ENCODE data around the gene PRICKLE2.

Gene PRICKLE2

DNA sequence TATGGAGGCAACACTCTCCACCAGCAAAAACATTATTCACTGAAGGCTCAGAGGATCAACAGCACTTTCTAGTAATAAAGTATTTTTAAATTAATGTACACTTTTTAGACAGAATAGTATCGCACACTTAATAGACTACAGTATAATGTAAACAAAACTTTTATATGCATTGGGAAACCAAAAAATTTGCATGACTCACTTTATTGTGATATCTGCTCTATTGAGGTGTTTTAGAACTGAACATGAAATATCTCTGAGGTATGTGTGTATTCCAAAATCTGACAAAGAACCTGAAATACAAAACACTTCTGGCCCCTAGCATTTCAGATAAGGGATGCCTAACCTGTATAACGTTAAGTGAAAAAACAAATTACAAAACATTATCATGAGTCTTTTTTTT lies 99.7 kb downstream of the PRICKLE2 start:
- no peak for DNase-seq

DNA sequence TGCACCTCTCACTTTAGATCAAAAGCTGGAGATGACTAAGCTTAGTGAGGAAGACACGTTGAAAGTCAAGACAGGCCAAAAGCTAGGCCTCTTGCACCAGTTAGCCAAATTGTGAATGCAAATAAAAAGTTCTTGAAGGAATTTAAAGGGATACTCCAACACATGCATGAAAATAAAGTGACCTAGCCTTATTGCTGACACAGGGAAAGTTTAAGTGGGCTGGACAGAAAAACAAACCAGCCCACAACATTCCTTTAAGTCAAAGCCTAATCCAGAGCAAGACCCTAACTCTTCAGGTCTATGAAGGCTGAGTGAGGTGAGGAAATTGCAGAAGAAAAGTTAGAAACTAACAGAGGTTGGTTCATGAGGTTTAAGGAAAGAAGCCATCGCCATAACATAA lies 101.3 kb downstream of the PRICKLE2 start:
- DNase-seq = no peak

DNA sequence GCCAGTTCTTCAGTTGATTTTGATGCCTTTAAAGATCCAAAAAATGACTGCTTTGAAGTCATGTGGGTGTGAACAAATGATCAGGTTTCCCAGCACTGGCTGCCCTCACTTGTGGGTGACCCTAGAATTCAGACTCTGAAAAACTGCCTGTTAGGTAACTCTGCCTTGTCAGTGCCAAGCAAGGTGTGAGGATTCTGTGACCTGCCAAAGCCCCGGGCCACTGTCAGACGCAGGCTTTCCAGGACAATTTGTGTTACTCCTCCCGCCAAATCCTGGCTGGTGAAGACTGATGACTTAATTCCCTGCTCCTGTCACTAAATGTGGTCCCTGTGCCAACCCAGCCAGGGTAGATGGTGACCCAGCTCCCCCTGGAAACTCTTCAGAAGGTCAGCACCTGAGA lies 102.8 kb downstream of the PRICKLE2 start:
- DNase-seq = no peak

DNA sequence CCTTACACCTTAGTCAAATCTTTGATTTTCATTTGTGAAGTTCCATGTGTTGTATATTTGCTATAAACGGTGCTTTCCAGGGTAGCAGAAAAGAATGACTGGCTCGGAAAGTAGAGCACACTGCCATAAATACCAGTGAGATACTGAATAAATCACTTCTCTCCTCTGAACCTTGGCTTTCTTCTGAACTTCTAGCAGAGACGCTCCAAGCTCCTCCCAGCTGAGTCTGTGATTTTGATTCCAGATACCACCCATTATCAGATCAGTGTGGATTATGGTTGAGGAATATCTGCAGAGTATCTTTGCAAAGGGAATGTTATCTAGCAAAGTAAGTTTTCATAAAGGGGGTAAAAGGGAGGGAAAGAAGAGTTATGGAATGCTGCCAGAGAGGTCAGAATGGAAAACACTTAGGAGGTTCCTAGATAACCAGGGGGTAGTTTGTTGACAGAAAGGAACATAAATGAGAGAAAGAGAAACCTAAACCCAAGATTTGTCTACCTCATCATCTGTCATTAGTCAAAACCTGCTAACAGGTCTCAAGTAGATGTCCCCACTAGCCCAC lies 103.4 kb downstream of the PRICKLE2 start:
- no peak for DNase-seq

DNA sequence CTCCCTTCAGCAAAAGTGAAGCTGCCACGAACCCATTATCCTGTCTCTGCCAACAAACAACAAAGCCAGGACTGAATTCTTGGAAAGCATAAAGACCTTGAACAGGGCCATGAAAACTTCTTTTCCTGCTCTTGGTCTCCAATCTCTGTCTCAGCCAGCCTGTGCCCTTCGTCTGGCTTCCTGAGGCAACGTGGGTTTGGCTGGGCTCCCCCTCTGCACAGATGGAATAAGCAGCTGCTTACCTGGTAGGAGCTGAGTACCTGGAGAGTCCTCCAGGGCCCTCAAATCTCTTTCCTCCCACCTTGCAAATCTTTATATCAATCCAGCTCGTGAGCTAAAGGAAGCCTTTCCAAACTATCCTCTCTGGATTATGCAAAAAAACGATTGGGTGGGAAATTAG lies 104.4 kb downstream of the PRICKLE2 start:
- no peak for DNase-seq

DNA sequence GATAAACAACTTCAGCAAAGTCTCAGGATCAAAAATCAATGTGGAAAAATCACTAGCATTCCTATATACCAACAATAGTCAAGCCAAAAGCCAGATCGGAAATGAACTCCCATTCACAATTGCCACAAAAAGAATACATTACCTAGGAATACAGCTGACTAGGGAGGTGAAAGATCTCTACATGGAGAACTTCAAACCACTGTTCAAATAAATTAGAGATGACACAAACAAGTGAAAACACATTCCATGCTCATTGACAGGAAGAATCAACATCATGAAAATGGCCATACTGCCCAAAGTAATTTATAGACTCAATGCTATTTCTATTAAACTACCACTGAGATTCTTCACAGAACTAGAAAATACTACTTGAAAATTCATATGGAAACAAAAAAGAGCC lies 107.8 kb downstream of the PRICKLE2 start:
- DNase-seq = no peak

DNA sequence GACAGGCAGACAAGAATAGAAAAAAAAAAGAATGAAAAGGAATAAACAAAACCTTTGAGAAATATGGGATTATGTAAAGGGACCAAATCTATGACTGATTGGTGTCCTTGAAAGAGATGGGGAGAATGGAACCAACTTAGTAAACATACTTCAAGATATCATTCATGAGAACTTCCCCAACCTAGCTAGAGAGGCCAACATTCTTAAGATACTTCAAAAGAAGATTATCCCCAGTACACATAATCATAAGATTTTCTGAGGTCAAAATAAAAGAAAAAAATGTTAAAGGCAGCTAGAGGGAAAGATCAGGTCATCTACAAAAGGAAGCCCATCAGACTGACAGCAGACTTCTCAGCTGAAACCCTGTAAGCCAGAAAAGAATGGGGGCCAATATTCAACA lies 110.6 kb downstream of the PRICKLE2 start:
- DNase-seq = no peak

DNA sequence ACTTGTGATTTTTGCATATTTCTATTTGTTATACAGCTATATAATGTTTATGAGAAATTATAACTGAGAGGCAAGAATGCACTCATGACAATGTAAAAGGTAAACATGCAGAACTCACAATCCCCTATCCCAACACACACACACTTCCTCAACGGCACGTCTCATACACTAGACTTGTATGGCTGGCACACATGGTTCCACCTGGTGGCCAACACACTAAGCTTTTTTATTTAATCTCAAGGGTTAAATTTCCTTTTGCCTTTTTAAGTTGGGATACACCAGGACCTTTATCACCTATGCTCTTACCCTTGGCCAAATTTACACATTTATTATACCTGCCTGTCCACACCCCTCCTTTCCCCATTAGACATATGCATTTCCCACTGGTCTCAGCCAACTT lies 113.4 kb downstream of the PRICKLE2 start:
- DNase-seq = no peak

DNA sequence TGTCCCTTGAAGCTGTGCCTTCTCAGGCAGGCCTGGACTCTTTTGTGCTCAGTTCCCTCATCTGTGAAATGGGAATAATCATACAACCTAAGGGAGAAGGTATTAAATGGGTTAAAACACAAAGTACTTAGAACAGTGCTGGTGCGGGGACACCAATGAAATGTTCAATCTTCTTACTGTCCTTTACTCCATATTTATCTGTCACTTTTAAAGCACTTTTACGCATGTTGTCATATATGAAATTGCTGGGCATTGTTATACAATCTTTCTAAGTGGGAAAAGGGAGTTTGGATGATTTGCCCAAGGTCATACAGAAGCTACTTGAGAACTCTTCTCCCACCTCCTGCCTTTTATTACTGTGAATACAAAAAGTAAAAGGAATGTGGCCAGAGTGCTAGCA lies 114.2 kb downstream of the PRICKLE2 start:
- DNase-seq = no peak

DNA sequence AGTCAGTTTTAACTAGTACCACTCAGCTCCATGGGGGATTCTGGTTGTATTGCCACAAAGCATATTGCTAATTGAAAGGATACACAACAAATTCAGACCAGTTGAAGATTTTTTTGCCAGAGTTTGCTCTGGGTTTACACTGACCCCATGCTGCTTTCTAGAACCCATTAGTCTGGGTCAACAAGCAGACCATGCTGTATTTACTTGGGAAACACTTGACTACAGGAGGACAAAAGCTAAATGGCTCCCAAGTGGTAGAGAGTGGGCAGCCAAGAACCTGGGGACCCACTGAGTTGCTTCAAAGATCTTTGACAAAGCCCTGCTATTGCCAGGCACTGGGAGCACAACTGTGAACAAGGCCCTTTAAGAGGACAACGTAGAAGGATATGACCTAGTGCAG lies 115.2 kb downstream of the PRICKLE2 start:
- no peak for DNase-seq

DNA sequence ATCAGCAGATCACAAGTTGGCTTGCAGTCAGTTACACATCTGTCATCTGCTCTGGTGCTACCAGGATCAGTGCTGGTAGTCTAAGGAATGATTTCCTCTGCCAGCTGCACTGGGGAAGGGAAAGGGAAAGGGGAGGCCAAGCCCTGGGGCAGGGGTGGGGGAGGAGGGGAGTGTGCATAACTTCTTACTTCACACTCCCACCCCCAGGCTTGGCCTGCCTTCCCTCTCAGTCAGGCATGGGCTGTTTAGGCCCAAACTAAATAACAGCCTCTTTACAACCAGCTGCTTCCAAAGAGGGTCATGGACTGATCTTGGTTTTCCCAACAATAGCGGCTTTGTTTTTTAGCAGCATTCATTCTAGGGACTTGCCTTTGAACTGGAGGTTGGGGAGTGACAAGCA lies 115.8 kb downstream of the PRICKLE2 start:
- no peak for DNase-seq

DNA sequence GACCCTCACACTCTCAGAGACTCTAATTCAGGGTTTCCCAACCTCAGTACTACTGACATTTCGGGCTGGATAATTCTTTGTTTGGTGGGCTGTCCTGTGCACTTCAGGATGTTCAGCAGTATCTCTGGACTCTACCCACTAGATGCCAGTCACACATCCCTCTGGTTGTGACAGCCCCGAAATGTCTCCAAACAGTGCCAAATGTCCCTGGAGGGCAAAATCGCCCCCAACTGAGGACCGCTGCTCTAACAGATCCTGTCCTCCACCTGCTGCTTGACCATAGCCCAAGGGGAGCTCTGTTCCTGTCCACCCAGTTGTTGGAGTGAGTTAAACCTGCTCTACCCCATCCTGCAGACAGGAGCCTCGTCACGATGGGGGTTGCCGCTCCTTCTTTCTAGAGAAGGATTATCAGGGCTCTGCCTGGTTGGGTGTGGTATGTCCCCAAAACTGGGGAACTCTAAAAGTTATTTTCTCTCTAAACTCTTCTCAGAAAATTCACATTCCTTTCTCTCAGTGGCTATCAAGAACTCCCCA lies 116.4 kb downstream of the PRICKLE2 start:
- no peak for DNase-seq

DNA sequence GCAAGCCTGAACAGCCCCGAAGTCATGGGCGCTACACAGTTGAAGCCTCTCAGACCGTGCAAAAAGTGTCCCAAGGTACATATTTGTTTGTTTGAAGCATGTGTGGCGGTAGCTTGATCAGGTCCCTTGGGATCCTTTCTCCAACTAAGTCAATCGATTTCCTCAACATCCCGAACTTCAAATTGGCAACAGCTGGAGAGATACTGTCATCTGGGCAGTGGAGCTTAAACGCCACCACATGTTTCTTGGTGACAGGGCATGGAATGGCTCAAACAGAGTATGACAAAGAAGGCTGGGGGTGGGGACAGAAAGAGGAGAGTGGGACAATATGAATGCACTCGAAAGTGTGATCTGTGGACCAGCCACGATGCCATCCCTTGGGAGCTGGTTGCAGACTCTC lies 117.0 kb downstream of the PRICKLE2 start:
- DNase-seq = no peak

DNA sequence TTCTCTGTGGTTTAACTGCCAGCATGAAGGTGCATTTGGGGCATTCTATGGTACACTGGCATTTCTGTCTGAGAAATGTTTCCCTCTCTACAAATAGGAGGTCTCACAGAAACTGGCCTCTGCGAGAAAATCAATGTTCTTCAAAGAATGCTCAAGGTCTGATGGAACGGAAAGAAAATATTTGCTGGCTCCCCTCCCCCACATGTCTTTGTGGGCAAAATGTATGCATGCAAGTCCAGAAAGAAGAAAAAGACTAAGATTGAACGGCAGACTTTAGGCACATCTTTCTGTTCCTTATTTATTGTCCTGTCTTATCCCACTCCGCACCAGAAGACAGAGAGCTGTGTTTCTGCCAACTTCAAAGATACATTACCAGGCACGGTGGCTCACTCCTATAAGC lies 118.1 kb downstream of the PRICKLE2 start:
- no peak for DNase-seq

DNA sequence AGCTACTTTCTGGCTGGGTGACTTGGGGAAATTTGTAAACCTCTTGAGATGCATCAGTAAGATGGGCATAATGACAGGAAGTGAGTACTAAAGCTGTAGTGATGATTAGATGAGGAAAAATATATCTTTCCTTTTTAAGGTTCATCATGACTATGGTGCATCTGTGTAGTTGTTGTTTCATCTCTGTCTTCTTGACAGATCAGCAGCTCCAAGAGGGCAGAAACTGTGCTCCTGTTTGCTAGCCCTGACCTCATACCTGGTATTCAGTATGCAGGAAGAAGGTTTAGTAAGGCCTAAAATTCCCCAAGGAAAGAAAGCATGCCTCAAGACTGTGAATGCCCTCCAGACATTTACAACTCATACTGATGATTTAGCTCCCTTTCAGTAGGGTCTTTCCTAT lies 119.5 kb downstream of the PRICKLE2 start:
- DNase-seq = no peak

DNA sequence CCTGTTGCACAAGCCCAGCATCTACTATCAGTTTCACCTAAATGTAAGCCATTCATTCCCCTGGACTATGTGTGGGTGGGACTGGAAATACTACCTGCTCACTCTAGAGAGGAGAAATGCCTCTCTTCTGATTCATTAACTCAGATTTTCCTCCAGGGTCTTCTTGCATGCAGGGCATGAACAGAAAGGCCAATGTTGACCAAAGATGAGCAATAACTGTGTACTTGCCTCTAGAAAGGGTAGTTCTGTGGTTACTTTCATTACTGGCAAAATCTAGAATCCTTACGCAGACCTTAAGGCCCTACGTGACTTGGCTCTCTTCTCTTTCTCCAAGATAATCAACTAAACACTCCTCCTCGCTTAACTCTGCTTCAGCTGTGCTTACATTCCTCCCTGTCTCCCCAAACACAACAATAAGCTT lies 120.6 kb downstream of the PRICKLE2 start:
- DNase-seq = no peak

DNA sequence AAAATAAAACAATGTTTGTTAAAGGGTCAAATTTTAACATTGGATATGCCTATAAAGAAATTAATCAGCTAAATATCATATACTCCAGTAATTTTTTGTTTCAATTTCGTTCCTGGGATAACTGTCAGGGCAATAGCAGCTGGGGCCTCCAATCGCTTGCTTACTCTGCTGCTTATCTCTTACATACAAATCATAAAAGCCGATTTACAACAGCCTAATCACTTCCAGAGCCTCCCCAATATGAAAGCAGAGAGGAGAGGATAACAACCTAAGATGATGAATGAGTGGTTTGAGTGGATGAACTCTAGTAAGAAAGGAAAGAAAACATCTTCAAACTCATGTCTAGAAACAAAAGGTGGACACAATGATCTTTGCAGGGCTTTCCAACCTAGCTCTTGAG lies 121.3 kb downstream of the PRICKLE2 start:
- no peak for DNase-seq

DNA sequence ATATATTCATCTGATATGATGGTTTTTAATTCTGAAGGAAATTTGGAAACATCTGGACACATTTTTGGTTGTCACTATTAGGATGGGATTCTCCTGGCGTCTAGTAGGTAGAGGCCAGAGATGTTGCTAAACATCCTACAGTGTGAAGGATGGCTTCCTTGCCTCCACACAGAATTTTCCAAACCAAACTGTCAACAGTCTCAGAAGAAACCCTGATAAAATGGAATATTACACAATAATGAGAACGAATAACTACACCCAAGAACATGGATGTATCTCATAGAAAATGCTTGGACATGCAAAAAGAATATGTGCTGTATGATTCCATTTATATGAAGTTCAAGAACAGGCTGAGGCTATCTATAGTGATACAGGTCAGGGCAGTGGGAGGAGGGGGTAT lies 122.1 kb downstream of the PRICKLE2 start:
- no peak for DNase-seq

DNA sequence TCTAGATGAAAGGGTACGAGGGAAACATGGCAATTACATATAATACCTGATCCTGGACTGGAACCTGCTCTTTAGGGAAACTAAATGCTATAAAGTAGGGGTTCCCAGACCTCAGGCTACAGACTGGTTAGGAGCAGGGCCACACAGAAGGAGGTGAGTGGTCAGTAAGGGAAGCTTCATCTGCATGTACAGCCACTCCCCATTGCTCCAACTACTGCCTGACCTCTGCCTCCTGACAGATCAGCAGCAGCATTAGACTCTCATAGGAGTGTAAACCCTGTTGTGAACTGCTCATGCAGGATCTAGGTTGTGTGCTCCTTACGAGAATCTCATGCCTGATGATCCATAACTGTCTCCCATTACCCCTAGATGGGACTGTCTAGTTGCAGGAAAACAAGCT lies 123.1 kb downstream of the PRICKLE2 start:
- DNase-seq = no peak

DNA sequence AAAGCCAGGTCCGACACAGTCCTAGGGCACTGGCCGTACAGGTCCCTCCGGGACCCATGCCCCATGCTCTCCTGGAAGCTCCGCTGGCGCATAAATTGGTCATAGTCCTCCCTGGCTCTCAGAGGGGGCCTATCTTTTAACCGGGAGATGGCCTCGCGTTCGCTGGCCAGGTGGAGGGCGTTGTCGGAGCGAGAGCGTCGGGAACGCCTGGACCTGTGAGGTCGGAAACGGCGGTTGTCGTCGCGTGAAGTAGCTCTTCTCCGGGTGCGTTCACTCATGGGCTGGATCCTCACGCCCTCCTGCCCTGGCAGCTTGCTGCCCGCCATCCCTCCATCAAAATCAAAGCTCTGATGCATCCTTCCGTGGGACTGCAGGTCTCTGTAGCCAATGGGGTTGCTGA lies 126.0 kb downstream of the PRICKLE2 start:
- DNase-seq = no peak

DNA sequence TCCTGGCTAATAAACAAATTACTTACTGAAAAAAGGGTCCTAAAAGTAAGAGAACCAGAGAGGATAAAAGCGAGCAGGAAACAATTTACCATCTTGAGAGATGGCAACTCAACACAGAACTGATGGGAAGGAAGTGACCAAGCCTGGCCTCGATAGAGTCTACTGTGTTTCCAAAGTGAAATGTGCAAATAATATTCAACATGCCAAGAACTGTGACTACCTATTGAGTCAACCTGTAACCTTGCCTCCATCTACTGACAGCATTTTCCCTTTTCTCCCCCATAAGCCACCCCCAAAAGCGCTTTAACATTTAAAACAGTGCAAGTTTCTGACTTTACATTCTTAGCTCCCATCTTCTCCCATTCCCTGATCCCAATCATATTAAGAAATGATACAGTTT lies 126.6 kb downstream of the PRICKLE2 start:
- DNase-seq = no peak

DNA sequence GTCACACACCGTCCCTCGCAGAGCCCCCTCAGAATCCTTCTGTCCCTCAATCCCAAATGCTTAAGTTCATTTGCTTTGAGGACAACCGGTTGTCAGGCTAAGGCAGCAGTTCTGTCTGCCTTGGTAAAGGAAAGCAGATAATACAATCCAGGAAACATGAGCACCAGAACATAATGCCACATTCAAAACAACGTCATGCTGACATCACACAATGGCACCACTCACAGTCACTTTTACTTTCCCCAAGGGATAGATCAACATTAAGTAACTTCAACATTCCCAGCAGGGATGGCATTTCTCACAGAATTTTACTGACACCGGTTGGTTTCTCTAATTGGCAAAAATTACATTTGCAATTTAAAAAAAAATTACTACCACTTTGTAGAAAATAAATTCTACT lies 127.3 kb downstream of the PRICKLE2 start:
- no peak for DNase-seq

DNA sequence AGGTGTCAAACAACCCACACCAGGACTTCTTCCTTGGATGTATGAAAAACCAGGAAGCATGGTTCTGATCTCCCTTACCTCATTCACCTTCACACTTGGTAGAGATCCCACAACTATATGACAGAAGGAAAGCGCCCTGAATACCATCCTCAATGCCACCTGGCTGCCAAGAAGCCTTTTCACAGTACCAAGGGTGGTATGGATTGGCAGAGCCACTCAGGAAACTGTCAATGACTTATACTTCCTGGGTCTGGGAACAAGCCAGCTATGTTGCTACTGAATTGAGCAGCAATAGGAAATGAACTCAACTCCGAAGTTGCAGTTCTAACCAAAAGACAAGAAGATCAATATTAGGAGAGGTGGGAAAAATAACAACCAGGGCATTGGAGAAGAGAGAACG lies 129.5 kb downstream of the PRICKLE2 start:
- no peak for DNase-seq

DNA sequence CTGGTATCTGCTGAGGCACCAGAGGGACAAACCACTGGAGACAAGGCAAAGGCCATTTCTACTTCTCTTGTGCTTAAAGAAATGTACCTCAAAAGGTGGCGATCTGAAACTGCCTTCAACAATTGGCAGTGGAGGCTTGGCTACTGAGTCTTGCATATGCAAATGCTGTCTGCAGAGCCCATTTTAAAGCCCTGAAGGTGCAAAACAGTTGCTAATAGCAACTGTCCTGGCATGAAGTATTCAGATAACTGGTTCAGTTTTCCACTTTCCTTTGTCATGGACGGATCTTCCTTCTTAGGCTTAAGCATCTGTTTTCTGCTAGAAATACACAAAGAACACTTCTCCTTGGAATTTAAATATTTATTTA lies 130.6 kb downstream of the PRICKLE2 start:
- DNase-seq = no peak

DNA sequence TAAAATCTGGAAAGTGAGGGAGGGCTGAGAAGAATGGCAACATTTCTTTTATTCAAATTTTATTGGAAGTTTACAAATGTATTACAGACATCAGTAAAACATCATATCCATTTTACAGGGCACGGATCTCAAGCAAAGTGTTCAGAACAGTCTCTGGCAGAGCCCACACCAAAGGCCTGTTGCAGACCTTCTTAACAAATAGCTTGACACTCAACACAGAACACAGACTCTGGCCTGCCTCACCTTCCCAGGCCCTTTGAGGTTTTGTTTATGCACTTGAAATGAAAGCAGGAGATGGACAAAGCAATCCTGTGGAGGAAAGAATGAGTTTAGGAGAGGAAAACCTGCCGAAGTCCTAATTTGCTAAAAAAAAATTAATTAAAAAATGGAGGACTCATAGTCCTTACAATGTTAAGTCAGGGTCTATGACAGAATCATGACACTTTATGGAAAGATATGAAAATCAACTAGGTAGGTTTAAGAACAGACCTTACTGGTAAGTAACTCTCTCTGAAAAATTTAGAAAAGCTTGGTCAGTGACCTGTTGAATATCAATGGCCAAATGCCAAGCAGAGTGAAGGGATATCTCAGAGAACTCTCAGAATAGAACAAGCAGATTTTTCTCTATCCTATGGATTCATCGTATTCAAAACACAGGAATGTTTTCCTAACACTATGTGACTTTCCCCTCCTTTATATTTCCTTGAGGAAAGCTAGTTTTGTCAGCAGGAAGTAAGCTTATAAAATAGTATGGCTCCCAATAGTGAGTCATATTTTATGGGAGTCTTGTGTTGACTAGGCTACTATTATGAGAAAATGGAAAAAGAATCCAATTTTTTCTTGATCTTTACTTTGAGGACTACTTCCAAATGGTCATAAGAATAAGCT lies 131.2 kb downstream of the PRICKLE2 start:
- no peak for DNase-seq
